Endothelial cell of umbilical vein (primary cell): ENCODE data around the gene MCM3AP. TPM values are rescaled to one million over a fixed set of nuclear protein-coding genes. Genes with fewer than 3 reads are reported as not detected.

Experiments
- BruUV-seq: library from RNA; stranded (reverse); fragments of 400-500 nt; replicated peaks from 2 replicates; lab custom pipeline; 2021; lab: Mats Ljungman, UMichigan
- CTCF ChIA-PET: fragments of 300-600, 350-600 bp; sonication (Branson Sonifier 250); formaldehyde crosslinking; loops from one replicate; lab custom pipeline; 2021; ENCODE audit warnings: antibody characterized with exemption, inconsistent platforms; lab: Charles Lee
- POLR2A ChIA-PET: fragments of 300-600, 350-600 bp; sonication (Branson Sonifier 250); formaldehyde crosslinking; loops from one replicate; lab custom pipeline; 2021; ENCODE audit warnings: antibody characterized with exemption, inconsistent platforms; lab: Charles Lee
- DNase-seq: peaks from one replicate; pipeline ENCODE4 v3.0.0-alpha.2; 2011; ENCODE audit warnings: low read depth, low spot score
- FAIRE-seq: peaks from 2 replicates; lab custom pipeline; 2011; peaks lifted over from hg19 to GRCh38; lab: Jason Lieb, UNC
- H2AFZ ChIP-seq: 2 replicates; pipeline ENCODE4 v1.6.0; 2012; ENCODE audit warnings: low read depth, low read length, control low read depth, inconsistent platforms
- H3K27ac ChIP-seq: 2 replicates; pipeline ENCODE4 v1.5.1; 2011; ENCODE audit warnings: low read depth, mild to moderate bottlenecking, control low read depth, low read length, moderate library complexity; ENCODE audit not compliant: insufficient read depth
- H3K27me3 ChIP-seq, 2 experiments: 2 replicates each; pipeline versions ENCODE4 v1.6.0 to v1.6.1; 2011; ENCODE audit warnings: low read length in 2 of 2, mixed read lengths in 1 of 2; ENCODE audit not compliant: control insufficient read depth in 2 of 2, insufficient read depth in 2 of 2
- H3K36me3 ChIP-seq, 2 experiments: 2 replicates in 1 of 2; 3 replicates in 1 of 2; pipeline ENCODE4 v1.5.1; 2011; ENCODE audit warnings: low read length in 2 of 2, mild to moderate bottlenecking in 1 of 2, moderate library complexity in 1 of 2; ENCODE audit not compliant: control insufficient read depth in 2 of 2, insufficient read depth in 2 of 2; ENCODE audit errors: extremely low read depth in 1 of 2
- H3K4me1 ChIP-seq: 3 replicates; pipeline ENCODE4 v1.5.1; 2011; ENCODE audit warnings: mild to moderate bottlenecking, low read length; ENCODE audit not compliant: control insufficient read depth, insufficient read depth; ENCODE audit errors: extremely low read depth
- H3K4me2 ChIP-seq: 2 replicates; pipeline ENCODE4 v1.6.1; 2011; ENCODE audit warnings: low read length, control low read depth, mixed read lengths; ENCODE audit not compliant: insufficient read depth
- H3K4me3 ChIP-seq, 3 experiments: fragments of 200-600 bp in 1 of 3; sonication (generic), shearing (Covaris generic) in 1 of 3; replicated peaks in 1 of 3; 2 replicates each; pipeline ENCODE4 v1.5.1; 2011 to 2016; ENCODE audit warnings: control low read depth in 3 of 3, low read length in 3 of 3, mild to moderate bottlenecking in 2 of 3, inconsistent platforms in 1 of 3, low read depth in 1 of 3, moderate library complexity in 1 of 3; ENCODE audit not compliant: insufficient read depth in 1 of 3
- H3K79me2 ChIP-seq: 2 replicates; pipeline ENCODE4 v1.6.0; 2012; ENCODE audit warnings: low read length, inconsistent platforms; ENCODE audit not compliant: control insufficient read depth, insufficient read depth
- H3K9ac ChIP-seq: replicated peaks from 2 replicates; pipeline ENCODE3; 2011; ENCODE audit warnings: low read length, control low read depth; ENCODE audit not compliant: insufficient read depth; ENCODE audit errors: extremely low read depth
- H3K9me1 ChIP-seq: replicated peaks from 3 replicates; pipeline ENCODE4 v1.6.0; 2011; ENCODE audit warnings: mild to moderate bottlenecking, low read length; ENCODE audit not compliant: control insufficient read depth, insufficient read depth; ENCODE audit errors: extremely low read depth
- H3K9me3 ChIP-seq: replicated peaks from 2 replicates; pipeline ENCODE4 v1.5.1; 2012; ENCODE audit warnings: low read length, inconsistent platforms; ENCODE audit not compliant: control insufficient read depth, insufficient read depth
- H4K20me1 ChIP-seq: replicated peaks from 2 replicates; pipeline ENCODE3; 2011; ENCODE audit warnings: mild to moderate bottlenecking, low read length; ENCODE audit not compliant: control insufficient read depth, insufficient read depth; ENCODE audit errors: extremely low read depth
- EZH2 ChIP-seq: IDR thresholded peaks from 2 replicates; pipeline ENCODE4 v1.6.1; 2012; ENCODE audit warnings: borderline replicate concordance, low read depth, mild to moderate bottlenecking, moderate library complexity, low read length, inconsistent platforms; ENCODE audit not compliant: severe bottlenecking
- FOS ChIP-seq: IDR thresholded peaks from 2 replicates; pipeline ENCODE4 v1.6.1; 2011; ENCODE audit warnings: mild to moderate bottlenecking, low read length, moderate library complexity, borderline replicate concordance; ENCODE audit not compliant: insufficient read depth
- GATA2 ChIP-seq: IDR thresholded peaks from 2 replicates; pipeline ENCODE4 v1.7.0; 2011; ENCODE audit warnings: low read depth, mild to moderate bottlenecking, moderate library complexity, mixed read lengths, low read length; ENCODE audit not compliant: insufficient read length, insufficient read depth
- JUN ChIP-seq: IDR thresholded peaks from 2 replicates; pipeline ENCODE4 v1.6.1; 2011; ENCODE audit warnings: borderline replicate concordance, low read depth; ENCODE audit not compliant: insufficient read length, insufficient read depth
- MAX ChIP-seq: IDR thresholded peaks from 2 replicates; pipeline ENCODE4 v1.6.1; 2011; ENCODE audit not compliant: insufficient read depth, insufficient read length
- MYC ChIP-seq: IDR thresholded peaks from one replicate; pipeline ENCODE4 v1.6.1; 2011; ENCODE audit warnings: mild to moderate bottlenecking, low read depth, low read length
- POLR2A ChIP-seq: IDR thresholded peaks from 2 replicates; pipeline ENCODE4 v1.6.1; 2012; ENCODE audit warnings: low read depth, mild to moderate bottlenecking, control low read depth, low read length
- POLR2AphosphoS5 ChIP-seq: IDR thresholded peaks from 2 replicates; pipeline ENCODE4 v1.6.1; 2012; ENCODE audit warnings: low read depth, mild to moderate bottlenecking, control low read depth, low read length, moderate library complexity; ENCODE audit not compliant: insufficient read depth
- dilution Hi-C: fragments of 300-500 bp; cut with MboI; formaldehyde crosslinking; loops from one replicate; pipeline ENCODE4 v1.15.0; 2019; ENCODE audit warnings: low sequenced_read_pairs; ENCODE audit not compliant: extremely low pct_ligation_motif_present
- intact Hi-C: fragments of 100-400 bp; cut with micrococcal nuclease; formaldehyde crosslinking; loops from one replicate; pipeline ENCODE4 v1.10.0; 2022
- polyA plus RNA-seq, 4 experiments: library from polyadenylated mRNA; depleted of rRNA in 3 of 4; stranded (reverse) in 3 of 4; unstranded in 1 of 4; fragments of >200 nt; gene quantifications; 2 replicates each; pipeline versions ENCODE4 v1.2.1 to v1.2.3, GENCODE V29; 2011 to 2012; ENCODE audit warnings: missing spikeins in 1 of 4
- total RNA-seq: library from RNA; stranded (reverse); gene quantifications from 2 replicates; pipeline ENCODE4 v1.2.3, GENCODE V29; 2021
- TF ChIP-seq, protein P1 (sequence below), 2 donors: IDR thresholded peaks; 1 replicate in 1 of 2; 2 replicates in 1 of 2; pipeline ENCODE4 v1.5.1; 2011; ENCODE audit warnings: low read length in 2 of 2, mild to moderate bottlenecking in 2 of 2, moderate library complexity in 2 of 2, control low read depth in 1 of 2, inconsistent platforms in 1 of 2, low read depth in 1 of 2; ENCODE audit not compliant: insufficient read depth in 1 of 2; ENCODE audit errors: extremely low read depth in 1 of 2

MCM3AP gene
- total and polyA plus RNA-seq, 2 donors (not counting 3 experiments of a cell fraction or from before 2014, with no cell fraction given) = 37.9 to 115 TPM

- no peaks in the 10 kb centered on the region for H4K20me1 ChIP-seq
- H3K27ac ChIP-seq = no peak overlapping the region
- no peaks in the 10 kb centered on the region for H3K79me2 ChIP-seq
- peaks cover 3 to 4% of the 10 kb centered on the region in 2 experiments for H3K36me3 ChIP-seq
- H3K4me2 ChIP-seq = no peak overlapping the region
- H2AFZ ChIP-seq = no peak overlapping the region
- H3K9me1 ChIP-seq = no peaks in the 10 kb centered on the region
- dilution Hi-C loops = no loop called here
- ChIA-PET CTCF (no interaction called here), POLR2A (no interaction called here)
- H3K27me3 ChIP-seq = no peaks in the 10 kb centered on the region
- H3K9ac ChIP-seq = no peak overlapping the region
- no peak overlapping the region for H3K4me3 ChIP-seq
- no peaks in the 10 kb centered on the region for H3K4me1 ChIP-seq
- no peak for FAIRE-seq
- no TSS peak for BruUV-seq
- TF ChIP-seq POLR2A (no peak), MAX (no peak), JUN (no peak), EZH2 (no peak), MYC (no peak), POLR2AphosphoS5 (no peak), GATA2 (no peak), FOS (no peak)
- TF ChIP-seq, protein P1, sequence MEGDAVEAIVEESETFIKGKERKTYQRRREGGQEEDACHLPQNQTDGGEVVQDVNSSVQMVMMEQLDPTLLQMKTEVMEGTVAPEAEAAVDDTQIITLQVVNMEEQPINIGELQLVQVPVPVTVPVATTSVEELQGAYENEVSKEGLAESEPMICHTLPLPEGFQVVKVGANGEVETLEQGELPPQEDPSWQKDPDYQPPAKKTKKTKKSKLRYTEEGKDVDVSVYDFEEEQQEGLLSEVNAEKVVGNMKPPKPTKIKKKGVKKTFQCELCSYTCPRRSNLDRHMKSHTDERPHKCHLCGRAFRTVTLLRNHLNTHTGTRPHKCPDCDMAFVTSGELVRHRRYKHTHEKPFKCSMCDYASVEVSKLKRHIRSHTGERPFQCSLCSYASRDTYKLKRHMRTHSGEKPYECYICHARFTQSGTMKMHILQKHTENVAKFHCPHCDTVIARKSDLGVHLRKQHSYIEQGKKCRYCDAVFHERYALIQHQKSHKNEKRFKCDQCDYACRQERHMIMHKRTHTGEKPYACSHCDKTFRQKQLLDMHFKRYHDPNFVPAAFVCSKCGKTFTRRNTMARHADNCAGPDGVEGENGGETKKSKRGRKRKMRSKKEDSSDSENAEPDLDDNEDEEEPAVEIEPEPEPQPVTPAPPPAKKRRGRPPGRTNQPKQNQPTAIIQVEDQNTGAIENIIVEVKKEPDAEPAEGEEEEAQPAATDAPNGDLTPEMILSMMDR (IDR thresholded peaks at IDR 0.05; ENCODE audit: extremely low read depth in 1 of 2, insufficient read depth in 1 of 2, low read depth in 1 of 2, low read length in 2 of 2) = no peak
- DNase-seq = no peak
- H3K9me3 ChIP-seq = no peaks in the 10 kb centered on the region
- intact Hi-C loops = no loop called here
These were observed 19.5 kb upstream of the MCM3AP start for GRCh38 chr21:46304955-46305354.
